ENCODE data around the gene SF3B3. TPM values are rescaled to one million over a fixed set of nuclear protein-coding genes. Genes with fewer than 3 reads are reported as not detected.

The SF3B3 gene
- total RNA-seq, 1 experiment from 2014 or later = 475 TPM

DNA sequence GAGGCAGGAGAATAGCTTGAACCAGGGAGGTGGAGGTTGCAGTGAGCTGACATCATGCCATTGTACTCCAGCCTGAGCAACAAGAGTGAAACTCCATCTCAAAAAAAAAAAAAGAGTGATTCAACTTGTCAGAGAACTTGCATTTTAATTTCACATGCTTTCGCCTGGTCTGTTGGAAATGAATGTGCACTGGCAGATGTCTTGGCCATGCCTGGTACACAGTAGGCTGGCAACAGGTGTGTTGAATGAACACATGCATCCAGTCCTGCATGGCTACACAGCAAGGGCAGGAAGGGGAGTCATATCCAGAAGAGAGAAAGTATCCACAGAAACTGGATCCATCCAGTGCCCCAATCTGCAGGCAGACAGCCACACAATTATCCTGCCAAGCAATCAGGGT is 11.8 kb upstream of the SF3B3 start:
- ChIA-PET CTCF (no interaction called here), POLR2A (no interaction called here)
- Mint-ChIP-seq H3K9me3 (no peaks in the 10 kb centered on the region), H3K27me3 (ENCODE audit: low read depth) (no peaks in the 10 kb centered on the region), H3K27ac (peak overlapping the region; percentile 89; the same call in 1 of the 2 replicates), H3K4me1 (no peaks in the 10 kb centered on the region), H3K36me3 (peaks cover 52% of the 10 kb centered on the region), H3K4me3 (no peak overlapping the region)
- TF ChIP-seq FOXJ3 (CRISPR knock-in tag; IDR thresholded peaks at IDR 0.05; ENCODE audit: borderline replicate concordance) (no peak), NR3C1 (CRISPR knock-in tag; conservative IDR thresholded peaks at IDR 0.05; ENCODE audit: low read depth) (no peak), EMX1 (CRISPR knock-in tag; IDR thresholded peaks at IDR 0.05) (no peak)
- TF ChIP-seq, protein P1, sequence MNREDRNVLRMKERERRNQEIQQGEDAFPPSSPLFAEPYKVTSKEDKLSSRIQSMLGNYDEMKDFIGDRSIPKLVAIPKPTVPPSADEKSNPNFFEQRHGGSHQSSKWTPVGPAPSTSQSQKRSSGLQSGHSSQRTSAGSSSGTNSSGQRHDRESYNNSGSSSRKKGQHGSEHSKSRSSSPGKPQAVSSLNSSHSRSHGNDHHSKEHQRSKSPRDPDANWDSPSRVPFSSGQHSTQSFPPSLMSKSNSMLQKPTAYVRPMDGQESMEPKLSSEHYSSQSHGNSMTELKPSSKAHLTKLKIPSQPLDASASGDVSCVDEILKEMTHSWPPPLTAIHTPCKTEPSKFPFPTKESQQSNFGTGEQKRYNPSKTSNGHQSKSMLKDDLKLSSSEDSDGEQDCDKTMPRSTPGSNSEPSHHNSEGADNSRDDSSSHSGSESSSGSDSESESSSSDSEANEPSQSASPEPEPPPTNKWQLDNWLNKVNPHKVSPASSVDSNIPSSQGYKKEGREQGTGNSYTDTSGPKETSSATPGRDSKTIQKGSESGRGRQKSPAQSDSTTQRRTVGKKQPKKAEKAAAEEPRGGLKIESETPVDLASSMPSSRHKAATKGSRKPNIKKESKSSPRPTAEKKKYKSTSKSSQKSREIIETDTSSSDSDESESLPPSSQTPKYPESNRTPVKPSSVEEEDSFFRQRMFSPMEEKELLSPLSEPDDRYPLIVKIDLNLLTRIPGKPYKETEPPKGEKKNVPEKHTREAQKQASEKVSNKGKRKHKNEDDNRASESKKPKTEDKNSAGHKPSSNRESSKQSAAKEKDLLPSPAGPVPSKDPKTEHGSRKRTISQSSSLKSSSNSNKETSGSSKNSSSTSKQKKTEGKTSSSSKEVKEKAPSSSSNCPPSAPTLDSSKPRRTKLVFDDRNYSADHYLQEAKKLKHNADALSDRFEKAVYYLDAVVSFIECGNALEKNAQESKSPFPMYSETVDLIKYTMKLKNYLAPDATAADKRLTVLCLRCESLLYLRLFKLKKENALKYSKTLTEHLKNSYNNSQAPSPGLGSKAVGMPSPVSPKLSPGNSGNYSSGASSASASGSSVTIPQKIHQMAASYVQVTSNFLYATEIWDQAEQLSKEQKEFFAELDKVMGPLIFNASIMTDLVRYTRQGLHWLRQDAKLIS (CRISPR knock-in tag; IDR thresholded peaks at IDR 0.05; ENCODE audit: borderline replicate concordance) = no peak
- TF ChIP-seq, protein P2, sequence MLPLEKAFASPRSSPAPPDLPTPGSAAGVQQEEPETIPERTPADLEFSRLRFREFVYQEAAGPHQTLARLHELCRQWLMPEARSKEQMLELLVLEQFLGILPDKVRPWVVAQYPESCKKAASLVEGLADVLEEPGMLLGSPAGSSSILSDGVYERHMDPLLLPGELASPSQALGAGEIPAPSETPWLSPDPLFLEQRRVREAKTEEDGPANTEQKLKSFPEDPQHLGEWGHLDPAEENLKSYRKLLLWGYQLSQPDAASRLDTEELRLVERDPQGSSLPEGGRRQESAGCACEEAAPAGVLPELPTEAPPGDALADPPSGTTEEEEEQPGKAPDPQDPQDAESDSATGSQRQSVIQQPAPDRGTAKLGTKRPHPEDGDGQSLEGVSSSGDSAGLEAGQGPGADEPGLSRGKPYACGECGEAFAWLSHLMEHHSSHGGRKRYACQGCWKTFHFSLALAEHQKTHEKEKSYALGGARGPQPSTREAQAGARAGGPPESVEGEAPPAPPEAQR (CRISPR knock-in tag; IDR thresholded peaks at IDR 0.05) = no peak
- TF ChIP-seq, protein P3, sequence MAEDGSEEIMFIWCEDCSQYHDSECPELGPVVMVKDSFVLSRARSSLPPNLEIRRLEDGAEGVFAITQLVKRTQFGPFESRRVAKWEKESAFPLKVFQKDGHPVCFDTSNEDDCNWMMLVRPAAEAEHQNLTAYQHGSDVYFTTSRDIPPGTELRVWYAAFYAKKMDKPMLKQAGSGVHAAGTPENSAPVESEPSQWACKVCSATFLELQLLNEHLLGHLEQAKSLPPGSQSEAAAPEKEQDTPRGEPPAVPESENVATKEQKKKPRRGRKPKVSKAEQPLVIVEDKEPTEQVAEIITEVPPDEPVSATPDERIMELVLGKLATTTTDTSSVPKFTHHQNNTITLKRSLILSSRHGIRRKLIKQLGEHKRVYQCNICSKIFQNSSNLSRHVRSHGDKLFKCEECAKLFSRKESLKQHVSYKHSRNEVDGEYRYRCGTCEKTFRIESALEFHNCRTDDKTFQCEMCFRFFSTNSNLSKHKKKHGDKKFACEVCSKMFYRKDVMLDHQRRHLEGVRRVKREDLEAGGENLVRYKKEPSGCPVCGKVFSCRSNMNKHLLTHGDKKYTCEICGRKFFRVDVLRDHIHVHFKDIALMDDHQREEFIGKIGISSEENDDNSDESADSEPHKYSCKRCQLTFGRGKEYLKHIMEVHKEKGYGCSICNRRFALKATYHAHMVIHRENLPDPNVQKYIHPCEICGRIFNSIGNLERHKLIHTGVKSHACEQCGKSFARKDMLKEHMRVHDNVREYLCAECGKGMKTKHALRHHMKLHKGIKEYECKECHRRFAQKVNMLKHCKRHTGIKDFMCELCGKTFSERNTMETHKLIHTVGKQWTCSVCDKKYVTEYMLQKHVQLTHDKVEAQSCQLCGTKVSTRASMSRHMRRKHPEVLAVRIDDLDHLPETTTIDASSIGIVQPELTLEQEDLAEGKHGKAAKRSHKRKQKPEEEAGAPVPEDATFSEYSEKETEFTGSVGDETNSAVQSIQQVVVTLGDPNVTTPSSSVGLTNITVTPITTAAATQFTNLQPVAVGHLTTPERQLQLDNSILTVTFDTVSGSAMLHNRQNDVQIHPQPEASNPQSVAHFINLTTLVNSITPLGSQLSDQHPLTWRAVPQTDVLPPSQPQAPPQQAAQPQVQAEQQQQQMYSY (CRISPR knock-in tag; IDR thresholded peaks at IDR 0.05) = no peak
- DNase-seq (ENCODE audit: low spot score) = no peak
- no peak for ATAC-seq

DNA sequence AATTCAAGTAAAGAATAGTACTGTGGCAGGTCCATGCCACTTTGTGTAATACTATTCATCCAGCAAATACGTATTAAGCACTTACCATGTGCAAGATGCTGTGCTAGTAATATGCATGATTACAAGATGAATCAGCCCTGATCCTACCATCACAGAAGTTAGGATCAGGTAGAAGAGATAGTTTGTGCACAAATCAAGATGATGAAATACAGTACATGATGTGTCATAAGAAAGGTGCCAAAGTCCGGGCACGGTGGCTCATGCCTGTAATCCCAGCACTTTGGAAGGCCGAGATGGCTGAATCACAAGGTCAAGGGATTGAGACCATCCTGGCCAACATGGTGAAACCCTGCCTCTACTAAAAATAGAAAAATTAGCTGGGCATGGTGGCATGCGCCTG is 11.2 kb upstream of the SF3B3 start:
- no peak overlapping the region for H3K4me3 Mint-ChIP-seq
- H3K9me3 Mint-ChIP-seq = no peaks in the 10 kb centered on the region
- no peaks in the 10 kb centered on the region for H3K27me3 Mint-ChIP-seq (ENCODE audit: low read depth)
- ATAC-seq (no peak), DNase-seq (ENCODE audit: low spot score) (no peak)
- CTCF ChIA-PET = no interaction called here
- H3K27ac Mint-ChIP-seq = no peak overlapping the region
- TF ChIP-seq OVOL2 (CRISPR knock-in tag; IDR thresholded peaks at IDR 0.05; ENCODE audit: borderline replicate concordance) (no peak), ZNF219 (CRISPR knock-in tag; IDR thresholded peaks at IDR 0.05; ENCODE audit: borderline replicate concordance) (no peak), ZNF232 (CRISPR knock-in tag; IDR thresholded peaks at IDR 0.05) (no peak)
- TF ChIP-seq, protein P2 (CRISPR knock-in tag; IDR thresholded peaks at IDR 0.05) = no peak
- TF ChIP-seq, protein P4, sequence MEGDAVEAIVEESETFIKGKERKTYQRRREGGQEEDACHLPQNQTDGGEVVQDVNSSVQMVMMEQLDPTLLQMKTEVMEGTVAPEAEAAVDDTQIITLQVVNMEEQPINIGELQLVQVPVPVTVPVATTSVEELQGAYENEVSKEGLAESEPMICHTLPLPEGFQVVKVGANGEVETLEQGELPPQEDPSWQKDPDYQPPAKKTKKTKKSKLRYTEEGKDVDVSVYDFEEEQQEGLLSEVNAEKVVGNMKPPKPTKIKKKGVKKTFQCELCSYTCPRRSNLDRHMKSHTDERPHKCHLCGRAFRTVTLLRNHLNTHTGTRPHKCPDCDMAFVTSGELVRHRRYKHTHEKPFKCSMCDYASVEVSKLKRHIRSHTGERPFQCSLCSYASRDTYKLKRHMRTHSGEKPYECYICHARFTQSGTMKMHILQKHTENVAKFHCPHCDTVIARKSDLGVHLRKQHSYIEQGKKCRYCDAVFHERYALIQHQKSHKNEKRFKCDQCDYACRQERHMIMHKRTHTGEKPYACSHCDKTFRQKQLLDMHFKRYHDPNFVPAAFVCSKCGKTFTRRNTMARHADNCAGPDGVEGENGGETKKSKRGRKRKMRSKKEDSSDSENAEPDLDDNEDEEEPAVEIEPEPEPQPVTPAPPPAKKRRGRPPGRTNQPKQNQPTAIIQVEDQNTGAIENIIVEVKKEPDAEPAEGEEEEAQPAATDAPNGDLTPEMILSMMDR (IDR thresholded peaks at IDR 0.05) = no peak
- TF ChIP-seq, protein P5, sequence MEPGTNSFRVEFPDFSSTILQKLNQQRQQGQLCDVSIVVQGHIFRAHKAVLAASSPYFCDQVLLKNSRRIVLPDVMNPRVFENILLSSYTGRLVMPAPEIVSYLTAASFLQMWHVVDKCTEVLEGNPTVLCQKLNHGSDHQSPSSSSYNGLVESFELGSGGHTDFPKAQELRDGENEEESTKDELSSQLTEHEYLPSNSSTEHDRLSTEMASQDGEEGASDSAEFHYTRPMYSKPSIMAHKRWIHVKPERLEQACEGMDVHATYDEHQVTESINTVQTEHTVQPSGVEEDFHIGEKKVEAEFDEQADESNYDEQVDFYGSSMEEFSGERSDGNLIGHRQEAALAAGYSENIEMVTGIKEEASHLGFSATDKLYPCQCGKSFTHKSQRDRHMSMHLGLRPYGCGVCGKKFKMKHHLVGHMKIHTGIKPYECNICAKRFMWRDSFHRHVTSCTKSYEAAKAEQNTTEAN (CRISPR knock-in tag; IDR thresholded peaks at IDR 0.05) = no peak
- TF ChIP-seq, protein P6, sequence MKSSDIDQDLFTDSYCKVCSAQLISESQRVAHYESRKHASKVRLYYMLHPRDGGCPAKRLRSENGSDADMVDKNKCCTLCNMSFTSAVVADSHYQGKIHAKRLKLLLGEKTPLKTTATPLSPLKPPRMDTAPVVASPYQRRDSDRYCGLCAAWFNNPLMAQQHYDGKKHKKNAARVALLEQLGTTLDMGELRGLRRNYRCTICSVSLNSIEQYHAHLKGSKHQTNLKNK (CRISPR knock-in tag; IDR thresholded peaks at IDR 0.05) = no peak
- peaks cover 56% of the 10 kb centered on the region for H3K36me3 Mint-ChIP-seq
- H3K4me1 Mint-ChIP-seq = no peaks in the 10 kb centered on the region
- POLR2A ChIA-PET = no interaction called here
